ENCODE data around the gene HES2. TPM values are rescaled to one million over a fixed set of nuclear protein-coding genes. Genes with fewer than 3 reads are reported as not detected.

Gene HES2
- total RNA-seq, 4 donors from 2014 or later = 10.5 to 38.8 (median 25.4) TPM

DNA sequence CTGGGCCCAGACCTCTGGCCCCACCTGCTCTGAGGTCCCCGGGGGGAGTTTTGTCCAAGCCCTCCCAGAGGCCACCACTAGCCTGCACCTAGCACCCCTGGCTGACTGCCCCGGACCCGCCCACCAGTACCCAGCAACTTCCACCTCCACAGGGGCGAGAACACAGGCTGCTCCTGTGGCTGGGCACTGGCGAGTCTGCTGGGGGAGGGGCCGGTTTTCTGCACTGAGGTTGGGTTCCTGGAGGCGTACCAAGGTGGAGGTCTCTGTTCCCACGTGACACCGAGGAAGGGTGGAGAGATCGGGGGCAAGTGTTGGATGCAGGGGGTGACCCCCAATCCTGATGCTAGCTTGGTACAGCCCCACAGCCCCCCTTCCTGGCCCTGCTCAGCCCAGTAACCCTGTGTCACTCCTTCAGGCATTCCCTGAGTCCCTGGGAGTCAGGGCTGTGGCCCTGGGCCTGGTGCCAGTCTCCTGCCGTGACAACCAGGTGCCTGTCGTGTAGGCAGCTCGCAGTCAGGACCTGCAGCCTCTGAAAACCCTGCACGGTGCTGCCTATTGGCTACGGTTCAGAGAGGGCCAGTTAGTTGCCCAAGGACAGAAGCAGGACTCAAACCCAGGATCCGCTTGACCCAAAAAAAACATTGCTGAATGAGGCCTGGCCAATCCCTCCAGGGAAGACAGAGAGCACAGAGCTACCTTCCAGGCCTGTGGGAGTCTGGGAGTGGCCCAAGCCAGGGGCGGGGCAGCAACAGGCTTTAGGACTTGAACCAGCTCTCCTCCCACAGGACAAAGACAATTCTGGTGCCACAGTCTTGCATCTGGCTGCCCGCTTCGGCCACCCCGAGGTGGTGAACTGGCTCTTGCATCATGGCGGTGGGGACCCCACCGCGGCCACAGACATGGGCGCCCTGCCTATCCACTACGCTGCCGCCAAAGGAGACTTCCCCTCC, 8.0 kb upstream of the HES2 start:
- Histone ChIP-seq H3K4me3 (no peak overlapping the region), H3K9me3 (no peaks in the 10 kb centered on the region), H3K27me3 (peaks cover 63% of the 10 kb centered on the region), H3K36me3 (no peaks in the 10 kb centered on the region), H3K4me1 (peaks cover 16 to 49% (median 46%) of the 10 kb centered on the region in 4 donors), H3K27ac (peak overlapping the region; percentile 11 to 76 (median 50))
- TF ChIP-seq POLR2AphosphoS5 (IDR thresholded peaks at IDR 0.05) = no peak
- no peak for TF ChIP-seq POLR2A (IDR thresholded peaks at IDR 0.05)
- TF ChIP-seq, protein P1, sequence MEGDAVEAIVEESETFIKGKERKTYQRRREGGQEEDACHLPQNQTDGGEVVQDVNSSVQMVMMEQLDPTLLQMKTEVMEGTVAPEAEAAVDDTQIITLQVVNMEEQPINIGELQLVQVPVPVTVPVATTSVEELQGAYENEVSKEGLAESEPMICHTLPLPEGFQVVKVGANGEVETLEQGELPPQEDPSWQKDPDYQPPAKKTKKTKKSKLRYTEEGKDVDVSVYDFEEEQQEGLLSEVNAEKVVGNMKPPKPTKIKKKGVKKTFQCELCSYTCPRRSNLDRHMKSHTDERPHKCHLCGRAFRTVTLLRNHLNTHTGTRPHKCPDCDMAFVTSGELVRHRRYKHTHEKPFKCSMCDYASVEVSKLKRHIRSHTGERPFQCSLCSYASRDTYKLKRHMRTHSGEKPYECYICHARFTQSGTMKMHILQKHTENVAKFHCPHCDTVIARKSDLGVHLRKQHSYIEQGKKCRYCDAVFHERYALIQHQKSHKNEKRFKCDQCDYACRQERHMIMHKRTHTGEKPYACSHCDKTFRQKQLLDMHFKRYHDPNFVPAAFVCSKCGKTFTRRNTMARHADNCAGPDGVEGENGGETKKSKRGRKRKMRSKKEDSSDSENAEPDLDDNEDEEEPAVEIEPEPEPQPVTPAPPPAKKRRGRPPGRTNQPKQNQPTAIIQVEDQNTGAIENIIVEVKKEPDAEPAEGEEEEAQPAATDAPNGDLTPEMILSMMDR (IDR thresholded peaks at IDR 0.05) = no peak
- TF ChIP-seq EP300 (IDR thresholded peaks at IDR 0.05; ENCODE audit: low read depth) = no peak
- in situ Hi-C loops (cut with MboI; ENCODE audit: low pct_ligation_motif_present in 1 of 4, low pct_unique_long_range_greater_than_20kb in 1 of 4, low sequenced_read_pairs in 3 of 4) = no loop called here
- 54% methylated on average over 22 of the region's 26 CpGs; no CpG with 5 or more reads in 1 of the 2 donors for WGBS, 2 donors (ENCODE audit: low coverage in 1 of 2)
- intact Hi-C loops (cut with DNase I; ENCODE audit: low total_unique reads) = no loop called here
- peak; percentile 69 for DNase-seq

DNA sequence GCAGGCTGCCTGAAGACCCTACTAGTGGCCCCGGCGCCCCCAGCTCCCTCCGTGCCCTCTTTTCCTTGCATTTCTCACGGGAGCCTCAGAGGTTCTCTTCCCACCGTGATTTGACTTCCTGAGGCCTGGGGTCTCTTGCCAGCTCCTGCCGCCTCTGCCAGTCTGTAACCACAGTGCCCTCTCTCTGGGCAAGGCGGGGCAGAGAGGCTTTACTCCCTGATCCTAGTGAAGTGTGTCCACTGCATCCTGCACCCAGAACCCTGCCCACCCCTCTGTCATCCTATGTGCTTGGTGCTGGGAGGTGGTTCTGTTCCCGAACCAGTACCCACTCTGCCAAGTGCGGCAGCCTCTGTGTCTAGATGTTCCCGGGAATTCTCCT, 7.2 kb upstream of the HES2 start:
- Histone ChIP-seq H3K4me3 (no peak overlapping the region), H3K27ac (peak overlapping the region in 2 of 4 donors; percentile 11 to 76), H3K36me3 (no peaks in the 10 kb centered on the region), H3K9me3 (no peaks in the 10 kb centered on the region), H3K27me3 (peaks cover 67% of the 10 kb centered on the region), H3K4me1 (peaks cover 16 to 49% (median 46%) of the 10 kb centered on the region in 4 donors)
- TF ChIP-seq POLR2A (IDR thresholded peaks at IDR 0.05) (no peak), EP300 (IDR thresholded peaks at IDR 0.05; ENCODE audit: low read depth) (no peak), POLR2AphosphoS5 (IDR thresholded peaks at IDR 0.05) (no peak)
- TF ChIP-seq, protein P1 (IDR thresholded peaks at IDR 0.05) = no peak
- no peak for DNase-seq
- in situ Hi-C loops (cut with MboI; ENCODE audit: low pct_ligation_motif_present in 1 of 4, low pct_unique_long_range_greater_than_20kb in 1 of 4, low sequenced_read_pairs in 3 of 4) = no loop called here
- intact Hi-C loops (cut with DNase I; ENCODE audit: low total_unique reads) = no loop called here
- WGBS, 2 donors (ENCODE audit: low coverage in 1 of 2) = 70 to 77% methylated on average over 2 to 10 of the region's 10 CpGs

DNA sequence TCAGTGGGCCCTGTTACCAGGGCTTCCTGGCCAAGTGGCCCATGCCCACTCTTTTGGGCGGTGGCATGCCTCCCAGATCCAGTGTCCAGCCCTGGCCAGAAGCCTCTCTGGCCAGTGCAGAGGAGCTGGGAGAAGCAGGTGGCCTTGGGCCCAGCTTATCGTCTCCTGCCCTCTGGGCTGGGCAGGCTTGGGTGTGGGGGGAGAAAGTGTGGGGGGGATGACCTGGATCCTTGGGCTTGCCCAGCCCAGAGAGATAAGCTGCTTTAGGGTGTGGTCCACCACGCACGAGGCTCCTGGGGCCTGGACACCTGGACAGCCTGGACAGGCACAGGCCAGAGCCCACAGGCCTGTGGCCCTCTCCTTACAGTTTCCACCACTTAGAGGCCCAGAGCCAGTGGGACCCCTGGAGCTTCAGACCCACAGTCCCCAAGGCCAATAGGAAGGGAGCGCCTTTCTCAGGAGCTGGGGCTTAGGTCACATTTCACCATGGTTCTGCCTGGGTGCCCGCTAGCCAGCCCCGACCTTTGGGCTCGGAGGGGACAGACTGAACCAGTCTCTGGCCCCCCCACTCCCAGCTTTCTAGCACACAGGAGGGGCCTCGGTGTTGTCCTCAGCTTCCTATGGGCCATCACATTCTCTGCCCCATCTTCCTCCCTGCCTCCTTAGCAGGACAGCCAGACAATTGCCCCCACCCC, 6.7 kb upstream of the HES2 start:
- Histone ChIP-seq H3K4me1 (peaks cover 16 to 49% (median 46%) of the 10 kb centered on the region in 4 donors), H3K9me3 (no peaks in the 10 kb centered on the region), H3K4me3 (no peak overlapping the region), H3K36me3 (no peaks in the 10 kb centered on the region), H3K27me3 (peaks cover 71% of the 10 kb centered on the region), H3K27ac (peak overlapping the region in 1 of 4 donors; percentile 76)
- TF ChIP-seq EP300 (IDR thresholded peaks at IDR 0.05; ENCODE audit: low read depth) (no peak), POLR2A (IDR thresholded peaks at IDR 0.05) (no peak), POLR2AphosphoS5 (IDR thresholded peaks at IDR 0.05) (no peak)
- TF ChIP-seq, protein P1 (IDR thresholded peaks at IDR 0.05) = no peak
- no peak for DNase-seq
- 73% methylated on average over 9 of the region's 9 CpGs; no CpG with 5 or more reads in 1 of the 2 donors for WGBS, 2 donors (ENCODE audit: low coverage in 1 of 2)
- intact Hi-C loops (cut with DNase I; ENCODE audit: low total_unique reads) (no loop called here), in situ Hi-C loops (cut with MboI; ENCODE audit: low pct_ligation_motif_present in 1 of 4, low pct_unique_long_range_greater_than_20kb in 1 of 4, low sequenced_read_pairs in 3 of 4) (no loop called here)

DNA sequence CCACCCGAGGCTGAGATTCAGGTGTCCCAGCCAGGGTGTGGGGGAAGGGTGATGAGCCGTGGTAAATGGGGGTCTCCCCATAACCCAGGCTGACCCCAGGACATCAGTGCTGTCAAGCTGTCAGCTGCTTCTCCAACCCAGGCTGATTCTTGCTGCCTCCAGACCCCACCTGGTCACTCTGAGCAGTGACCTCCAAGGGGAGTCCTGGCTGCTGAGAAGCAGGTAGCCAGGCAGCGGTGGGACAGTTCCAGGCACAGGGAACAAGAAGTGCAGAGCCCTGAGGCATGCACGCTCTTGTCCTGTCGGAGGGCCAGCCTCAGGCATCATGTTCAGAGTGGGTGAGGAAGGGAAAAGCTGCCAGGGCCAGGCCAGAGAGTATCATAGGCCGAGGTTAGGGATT, 5.9 kb upstream of the HES2 start:
- Histone ChIP-seq H3K9me3 (no peaks in the 10 kb centered on the region), H3K36me3 (no peaks in the 10 kb centered on the region), H3K4me1 (peaks cover 17 to 54% (median 51%) of the 10 kb centered on the region in 4 donors), H3K27ac (no peak overlapping the region), H3K27me3 (peaks cover 79% of the 10 kb centered on the region), H3K4me3 (no peak overlapping the region)
- WGBS, 2 donors (ENCODE audit: low coverage in 1 of 2) = 74% methylated on average over 6 of the region's 6 CpGs; no CpG with 5 or more reads in 1 of the 2 donors
- intact Hi-C loops (cut with DNase I; ENCODE audit: low total_unique reads) (no loop called here), in situ Hi-C loops (cut with MboI; ENCODE audit: low pct_ligation_motif_present in 1 of 4, low pct_unique_long_range_greater_than_20kb in 1 of 4, low sequenced_read_pairs in 3 of 4) (no loop called here)
- no peak for DNase-seq
- TF ChIP-seq POLR2AphosphoS5 (IDR thresholded peaks at IDR 0.05) (no peak), EP300 (IDR thresholded peaks at IDR 0.05; ENCODE audit: low read depth) (no peak), POLR2A (IDR thresholded peaks at IDR 0.05) (no peak)
- TF ChIP-seq, protein P1 (IDR thresholded peaks at IDR 0.05) = no peak

Data from transverse colon (tissue), 4 donors.